Keratinocyte (primary cell): ENCODE measurements around the gene BHLHE23.

Experiments
- EZH2 ChIP-seq: IDR thresholded peaks from one replicate; pipeline ENCODE4 v1.6.1; 2012; ENCODE audit warnings: inconsistent platforms, mild to moderate bottlenecking, low read length, moderate library complexity
- TF ChIP-seq, protein P1 (sequence below), 3 experiments: IDR thresholded peaks in 1 of 3; conservative IDR thresholded peaks in 1 of 3; optimal IDR thresholded peaks in 1 of 3; 2 replicates in 2 of 3; 3 replicates in 1 of 3; pipeline versions ENCODE3 to v1.5.1; 2011; ENCODE audit warnings: low read length in 3 of 3, mild to moderate bottlenecking in 3 of 3, moderate library complexity in 2 of 3, control low read depth in 1 of 3, inconsistent platforms in 1 of 3; ENCODE audit not compliant: insufficient read depth in 2 of 3; ENCODE audit errors: extremely low read depth in 1 of 3

DNA sequence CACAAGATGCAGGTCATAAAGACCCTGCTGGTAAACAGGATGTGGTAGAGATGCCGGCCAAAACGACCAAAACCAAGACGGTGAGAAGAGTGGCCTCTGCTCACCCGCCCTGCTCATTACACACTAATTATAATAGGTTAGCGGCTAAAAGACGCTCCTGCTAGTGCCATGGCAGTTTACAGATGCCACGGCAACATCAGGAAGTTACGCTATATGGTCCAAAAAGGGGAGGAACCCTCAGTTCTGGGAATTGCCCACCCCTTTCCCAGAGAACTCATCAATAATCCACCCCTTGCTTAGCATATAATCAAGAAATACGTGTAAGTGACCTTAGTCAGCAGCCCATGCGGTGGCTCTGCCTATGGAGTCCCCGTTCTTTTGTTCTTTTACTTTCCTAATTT is 17.6 kb downstream of the BHLHE23 start:
- TF ChIP-seq, protein P1, sequence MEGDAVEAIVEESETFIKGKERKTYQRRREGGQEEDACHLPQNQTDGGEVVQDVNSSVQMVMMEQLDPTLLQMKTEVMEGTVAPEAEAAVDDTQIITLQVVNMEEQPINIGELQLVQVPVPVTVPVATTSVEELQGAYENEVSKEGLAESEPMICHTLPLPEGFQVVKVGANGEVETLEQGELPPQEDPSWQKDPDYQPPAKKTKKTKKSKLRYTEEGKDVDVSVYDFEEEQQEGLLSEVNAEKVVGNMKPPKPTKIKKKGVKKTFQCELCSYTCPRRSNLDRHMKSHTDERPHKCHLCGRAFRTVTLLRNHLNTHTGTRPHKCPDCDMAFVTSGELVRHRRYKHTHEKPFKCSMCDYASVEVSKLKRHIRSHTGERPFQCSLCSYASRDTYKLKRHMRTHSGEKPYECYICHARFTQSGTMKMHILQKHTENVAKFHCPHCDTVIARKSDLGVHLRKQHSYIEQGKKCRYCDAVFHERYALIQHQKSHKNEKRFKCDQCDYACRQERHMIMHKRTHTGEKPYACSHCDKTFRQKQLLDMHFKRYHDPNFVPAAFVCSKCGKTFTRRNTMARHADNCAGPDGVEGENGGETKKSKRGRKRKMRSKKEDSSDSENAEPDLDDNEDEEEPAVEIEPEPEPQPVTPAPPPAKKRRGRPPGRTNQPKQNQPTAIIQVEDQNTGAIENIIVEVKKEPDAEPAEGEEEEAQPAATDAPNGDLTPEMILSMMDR (optimal IDR thresholded peaks at IDR 0.05 in 1 of 3, IDR thresholded peaks at IDR 0.05 in 1 of 3, conservative IDR thresholded peaks at IDR 0.05 in 1 of 3; ENCODE audit: extremely low read depth in 1 of 3, insufficient read depth in 2 of 3, low read length in 3 of 3), result no peak
- TF ChIP-seq EZH2, result no peak
